HepG2 (cell line): Measurements from ENCODE around the gene CPZ. TPM values are rescaled to one million over a fixed set of nuclear protein-coding genes. Genes with fewer than 3 reads are reported as not detected.

ENCODE experiments used
- CSRNP2 ChIP-seq: sonication (generic); formaldehyde crosslinking; conservative IDR thresholded peaks from 2 replicates; pipeline ENCODE4 v1.8.0; 2022; ENCODE audit warnings: low read depth, missing genetic modification reagents
- GATAD2A ChIP-seq: IDR thresholded peaks from 2 replicates; pipeline ENCODE4 v1.6.1; 2016
- HMGXB4 ChIP-seq, 2 experiments: sonication (generic) in 1 of 2; formaldehyde crosslinking in 1 of 2; IDR thresholded peaks; 2 replicates each; pipeline versions ENCODE4 v1.4.0 to v1.6.1; 2018 to 2020; ENCODE audit warnings: missing genetic modification reagents in 2 of 2, borderline replicate concordance in 1 of 2, low read depth in 1 of 2, mild to moderate bottlenecking in 1 of 2, missing biosample characterization in 1 of 2
- NR2F1 ChIP-seq, 2 experiments: fragments of 450-650 bp in 1 of 2; formaldehyde crosslinking in 1 of 2; IDR thresholded peaks; 2 replicates each; pipeline versions ENCODE4 v1.5.0 to v1.6.1; 2016 to 2020; ENCODE audit warnings: mild to moderate bottlenecking in 1 of 2, missing compliant biosample characterization in 1 of 2, missing genetic modification reagents in 1 of 2, moderate library complexity in 1 of 2
- NR2F6 ChIP-seq, 2 experiments: IDR thresholded peaks; 2 replicates each; pipeline ENCODE4 v1.6.1; 2016; ENCODE audit warnings: antibody characterized with exemption in 1 of 2, mild to moderate bottlenecking in 1 of 2
- RXRA ChIP-seq: sonication (generic); formaldehyde crosslinking; IDR thresholded peaks from 2 replicates; pipeline ENCODE4 v1.5.1; 2020; ENCODE audit warnings: missing genetic modification reagents
- TCF7L2 ChIP-seq: IDR thresholded peaks from 2 replicates; pipeline ENCODE4 v1.6.1; 2011; ENCODE audit warnings: mild to moderate bottlenecking, low read depth, low read length, moderate library complexity
- ZFP36 ChIP-seq: fragments of 150-350 bp; IDR thresholded peaks from 2 replicates; pipeline ENCODE4 v1.6.1; 2018; ENCODE audit warnings: borderline replicate concordance, low read length, low read depth; ENCODE audit not compliant: partially characterized antibody
- ZNF138 ChIP-seq: sonication (generic); formaldehyde crosslinking; IDR thresholded peaks from 2 replicates; pipeline ENCODE4 v1.5.0; 2020; ENCODE audit warnings: mild to moderate bottlenecking, low read depth, missing genetic modification reagents
- ZNF768 ChIP-seq: sonication (generic); formaldehyde crosslinking; IDR thresholded peaks from 2 replicates; pipeline ENCODE4 v1.4.0; 2020; ENCODE audit warnings: missing genetic modification reagents
- polyA plus RNA-seq, 8 experiments: library from polyadenylated mRNA; depleted of rRNA in 3 of 8; stranded (reverse) in 7 of 8; unstranded in 1 of 8; fragments of >200 nt; fragmentation: Illumina TruSeq in 4 of 8; extraction: Trizol in 4 of 8; gene quantifications; 2 replicates each; pipeline versions ENCODE4 v1.2.1 to v1.2.3, GENCODE V29; 2011 to 2016; ENCODE audit warnings: low read depth in 4 of 8, missing spikeins in 1 of 8, mixed read lengths in 1 of 8; ENCODE audit not compliant: insufficient read depth in 1 of 8
- total RNA-seq, 5 experiments: library from RNA; depleted of rRNA; stranded (reverse); fragments of >200 nt; fragmentation: Illumina TruSeq; extraction: Trizol; gene quantifications; 2 replicates each; pipeline ENCODE4 v1.2.3, GENCODE V29; 2016; ENCODE audit warnings: low read depth in 1 of 5
- TF ChIP-seq, protein P1 (sequence below): sonication (generic); formaldehyde crosslinking; IDR thresholded peaks from 2 replicates; pipeline ENCODE4 v1.4.0; 2020; ENCODE audit warnings: missing genetic modification reagents
- TF ChIP-seq, protein P2 (sequence below): fragments of 450-650 bp; IDR thresholded peaks from 2 replicates; pipeline ENCODE4 v1.6.1; 2016
- TF ChIP-seq, protein P3 (sequence below), 2 experiments: IDR thresholded peaks; 2 replicates each; pipeline ENCODE4 v1.6.1; 2011 to 2012; ENCODE audit warnings: low read length in 2 of 2, borderline replicate concordance in 1 of 2, low read depth in 1 of 2, mild to moderate bottlenecking in 1 of 2, moderate library complexity in 1 of 2

Gene CPZ
- total and polyA plus RNA-seq, 2 of the 13 experiments (the other 11 are each of a cell fraction or from before 2014, with no cell fraction given), result 0.58 to 0.61 TPM

GRCh38 chr4:8594097-8595038, 1.8 kb downstream of the CPZ start (continued):
- TF ChIP-seq CSRNP2 (CRISPR knock-in tag), result no peak
- no peak for TF ChIP-seq RXRA
- TF ChIP-seq ZNF768, result peak; percentile 99
- 0 out of 2 replicates have a peak, but pooled peaks have one; percentile 27 for TF ChIP-seq GATAD2A (CRISPR knock-in tag)
- TF ChIP-seq, protein P1, sequence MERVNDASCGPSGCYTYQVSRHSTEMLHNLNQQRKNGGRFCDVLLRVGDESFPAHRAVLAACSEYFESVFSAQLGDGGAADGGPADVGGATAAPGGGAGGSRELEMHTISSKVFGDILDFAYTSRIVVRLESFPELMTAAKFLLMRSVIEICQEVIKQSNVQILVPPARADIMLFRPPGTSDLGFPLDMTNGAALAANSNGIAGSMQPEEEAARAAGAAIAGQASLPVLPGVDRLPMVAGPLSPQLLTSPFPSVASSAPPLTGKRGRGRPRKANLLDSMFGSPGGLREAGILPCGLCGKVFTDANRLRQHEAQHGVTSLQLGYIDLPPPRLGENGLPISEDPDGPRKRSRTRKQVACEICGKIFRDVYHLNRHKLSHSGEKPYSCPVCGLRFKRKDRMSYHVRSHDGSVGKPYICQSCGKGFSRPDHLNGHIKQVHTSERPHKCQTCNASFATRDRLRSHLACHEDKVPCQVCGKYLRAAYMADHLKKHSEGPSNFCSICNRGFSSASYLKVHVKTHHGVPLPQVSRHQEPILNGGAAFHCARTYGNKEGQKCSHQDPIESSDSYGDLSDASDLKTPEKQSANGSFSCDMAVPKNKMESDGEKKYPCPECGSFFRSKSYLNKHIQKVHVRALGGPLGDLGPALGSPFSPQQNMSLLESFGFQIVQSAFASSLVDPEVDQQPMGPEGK (CRISPR knock-in tag), result peak; percentile 47
- peak in 1 of 2 experiments; percentile 52; a peak in 2 of 4 replicates for TF ChIP-seq NR2F1 (CRISPR knock-in tag; IDR thresholded peaks at IDR 0.05)
- TF ChIP-seq TCF7L2, result no peak
- peak; percentile 42; the same call in 1 of the 2 replicates for TF ChIP-seq NR2F6 (IDR thresholded peaks at IDR 0.05)
- TF ChIP-seq NR2F6 (CRISPR knock-in tag; IDR thresholded peaks at IDR 0.05), result peak; percentile 70
- TF ChIP-seq, protein P2, sequence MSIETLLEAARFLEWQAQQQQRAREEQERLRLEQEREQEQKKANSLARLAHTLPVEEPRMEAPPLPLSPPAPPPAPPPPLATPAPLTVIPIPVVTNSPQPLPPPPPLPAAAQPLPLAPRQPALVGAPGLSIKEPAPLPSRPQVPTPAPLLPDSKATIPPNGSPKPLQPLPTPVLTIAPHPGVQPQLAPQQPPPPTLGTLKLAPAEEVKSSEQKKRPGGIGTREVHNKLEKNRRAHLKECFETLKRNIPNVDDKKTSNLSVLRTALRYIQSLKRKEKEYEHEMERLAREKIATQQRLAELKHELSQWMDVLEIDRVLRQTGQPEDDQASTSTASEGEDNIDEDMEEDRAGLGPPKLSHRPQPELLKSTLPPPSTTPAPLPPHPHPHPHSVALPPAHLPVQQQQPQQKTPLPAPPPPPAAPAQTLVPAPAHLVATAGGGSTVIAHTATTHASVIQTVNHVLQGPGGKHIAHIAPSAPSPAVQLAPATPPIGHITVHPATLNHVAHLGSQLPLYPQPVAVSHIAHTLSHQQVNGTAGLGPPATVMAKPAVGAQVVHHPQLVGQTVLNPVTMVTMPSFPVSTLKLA, result no peak
- TF ChIP-seq ZNF138 (CRISPR knock-in tag), result no peak
- TF ChIP-seq, protein P3, sequence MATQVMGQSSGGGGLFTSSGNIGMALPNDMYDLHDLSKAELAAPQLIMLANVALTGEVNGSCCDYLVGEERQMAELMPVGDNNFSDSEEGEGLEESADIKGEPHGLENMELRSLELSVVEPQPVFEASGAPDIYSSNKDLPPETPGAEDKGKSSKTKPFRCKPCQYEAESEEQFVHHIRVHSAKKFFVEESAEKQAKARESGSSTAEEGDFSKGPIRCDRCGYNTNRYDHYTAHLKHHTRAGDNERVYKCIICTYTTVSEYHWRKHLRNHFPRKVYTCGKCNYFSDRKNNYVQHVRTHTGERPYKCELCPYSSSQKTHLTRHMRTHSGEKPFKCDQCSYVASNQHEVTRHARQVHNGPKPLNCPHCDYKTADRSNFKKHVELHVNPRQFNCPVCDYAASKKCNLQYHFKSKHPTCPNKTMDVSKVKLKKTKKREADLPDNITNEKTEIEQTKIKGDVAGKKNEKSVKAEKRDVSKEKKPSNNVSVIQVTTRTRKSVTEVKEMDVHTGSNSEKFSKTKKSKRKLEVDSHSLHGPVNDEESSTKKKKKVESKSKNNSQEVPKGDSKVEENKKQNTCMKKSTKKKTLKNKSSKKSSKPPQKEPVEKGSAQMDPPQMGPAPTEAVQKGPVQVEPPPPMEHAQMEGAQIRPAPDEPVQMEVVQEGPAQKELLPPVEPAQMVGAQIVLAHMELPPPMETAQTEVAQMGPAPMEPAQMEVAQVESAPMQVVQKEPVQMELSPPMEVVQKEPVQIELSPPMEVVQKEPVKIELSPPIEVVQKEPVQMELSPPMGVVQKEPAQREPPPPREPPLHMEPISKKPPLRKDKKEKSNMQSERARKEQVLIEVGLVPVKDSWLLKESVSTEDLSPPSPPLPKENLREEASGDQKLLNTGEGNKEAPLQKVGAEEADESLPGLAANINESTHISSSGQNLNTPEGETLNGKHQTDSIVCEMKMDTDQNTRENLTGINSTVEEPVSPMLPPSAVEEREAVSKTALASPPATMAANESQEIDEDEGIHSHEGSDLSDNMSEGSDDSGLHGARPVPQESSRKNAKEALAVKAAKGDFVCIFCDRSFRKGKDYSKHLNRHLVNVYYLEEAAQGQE (IDR thresholded peaks at IDR 0.05; ENCODE audit: borderline replicate concordance in 1 of 2, low read depth in 1 of 2, low read length in 2 of 2), result peak in 1 of 2 experiments; percentile 51; a peak in 1 of 4 replicates
- TF ChIP-seq HMGXB4 (CRISPR knock-in tag; IDR thresholded peaks at IDR 0.05; ENCODE audit: borderline replicate concordance in 1 of 2, low read depth in 1 of 2), result 0 out of 4 replicates have a peak, but pooled peaks have one; percentile 19 to 38
- peak; percentile 75 for TF ChIP-seq ZFP36
